Measurements from ENCODE around the gene KLF6. TPM values are rescaled to one million over a fixed set of nuclear protein-coding genes. Genes with fewer than 3 reads are reported as not detected.

The KLF6 gene
- total and polyA plus RNA-seq, 9 of the 15 experiments (the other 6 are each of a cell fraction or from before 2014, with no cell fraction given): 3.2 to 23.9 (median 8.0) TPM

DNA sequence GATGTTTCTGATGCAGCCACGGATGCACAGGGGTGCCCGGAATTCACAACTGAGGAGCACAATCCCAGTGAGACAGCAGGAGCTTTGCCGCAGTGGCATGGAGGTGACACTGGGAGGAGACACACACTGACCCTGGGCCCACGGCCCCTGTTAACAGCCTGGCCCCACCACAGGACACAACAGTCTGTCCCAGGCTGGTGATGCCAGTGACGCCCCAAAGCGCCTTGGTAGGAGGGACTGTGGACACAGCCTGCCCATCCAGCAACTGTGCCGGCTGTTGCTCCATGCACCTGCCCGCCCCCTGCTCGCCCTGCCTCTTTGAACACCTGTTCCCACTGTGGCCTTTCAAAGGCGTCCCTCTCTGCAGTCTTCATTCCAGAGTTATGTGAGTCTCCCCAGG lies 49.8 kb downstream of the KLF6 start (continued):
- TF ChIP-seq, protein P1, sequence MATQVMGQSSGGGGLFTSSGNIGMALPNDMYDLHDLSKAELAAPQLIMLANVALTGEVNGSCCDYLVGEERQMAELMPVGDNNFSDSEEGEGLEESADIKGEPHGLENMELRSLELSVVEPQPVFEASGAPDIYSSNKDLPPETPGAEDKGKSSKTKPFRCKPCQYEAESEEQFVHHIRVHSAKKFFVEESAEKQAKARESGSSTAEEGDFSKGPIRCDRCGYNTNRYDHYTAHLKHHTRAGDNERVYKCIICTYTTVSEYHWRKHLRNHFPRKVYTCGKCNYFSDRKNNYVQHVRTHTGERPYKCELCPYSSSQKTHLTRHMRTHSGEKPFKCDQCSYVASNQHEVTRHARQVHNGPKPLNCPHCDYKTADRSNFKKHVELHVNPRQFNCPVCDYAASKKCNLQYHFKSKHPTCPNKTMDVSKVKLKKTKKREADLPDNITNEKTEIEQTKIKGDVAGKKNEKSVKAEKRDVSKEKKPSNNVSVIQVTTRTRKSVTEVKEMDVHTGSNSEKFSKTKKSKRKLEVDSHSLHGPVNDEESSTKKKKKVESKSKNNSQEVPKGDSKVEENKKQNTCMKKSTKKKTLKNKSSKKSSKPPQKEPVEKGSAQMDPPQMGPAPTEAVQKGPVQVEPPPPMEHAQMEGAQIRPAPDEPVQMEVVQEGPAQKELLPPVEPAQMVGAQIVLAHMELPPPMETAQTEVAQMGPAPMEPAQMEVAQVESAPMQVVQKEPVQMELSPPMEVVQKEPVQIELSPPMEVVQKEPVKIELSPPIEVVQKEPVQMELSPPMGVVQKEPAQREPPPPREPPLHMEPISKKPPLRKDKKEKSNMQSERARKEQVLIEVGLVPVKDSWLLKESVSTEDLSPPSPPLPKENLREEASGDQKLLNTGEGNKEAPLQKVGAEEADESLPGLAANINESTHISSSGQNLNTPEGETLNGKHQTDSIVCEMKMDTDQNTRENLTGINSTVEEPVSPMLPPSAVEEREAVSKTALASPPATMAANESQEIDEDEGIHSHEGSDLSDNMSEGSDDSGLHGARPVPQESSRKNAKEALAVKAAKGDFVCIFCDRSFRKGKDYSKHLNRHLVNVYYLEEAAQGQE (IDR thresholded peaks at IDR 0.05; ENCODE audit: borderline replicate concordance): peak; percentile 58; the same call in 1 of the 2 replicates
- TF ChIP-seq, protein P1 (CRISPR knock-in tag; IDR thresholded peaks at IDR 0.05; ENCODE audit: low read depth): no peak
- TF ChIP-seq, protein P2, sequence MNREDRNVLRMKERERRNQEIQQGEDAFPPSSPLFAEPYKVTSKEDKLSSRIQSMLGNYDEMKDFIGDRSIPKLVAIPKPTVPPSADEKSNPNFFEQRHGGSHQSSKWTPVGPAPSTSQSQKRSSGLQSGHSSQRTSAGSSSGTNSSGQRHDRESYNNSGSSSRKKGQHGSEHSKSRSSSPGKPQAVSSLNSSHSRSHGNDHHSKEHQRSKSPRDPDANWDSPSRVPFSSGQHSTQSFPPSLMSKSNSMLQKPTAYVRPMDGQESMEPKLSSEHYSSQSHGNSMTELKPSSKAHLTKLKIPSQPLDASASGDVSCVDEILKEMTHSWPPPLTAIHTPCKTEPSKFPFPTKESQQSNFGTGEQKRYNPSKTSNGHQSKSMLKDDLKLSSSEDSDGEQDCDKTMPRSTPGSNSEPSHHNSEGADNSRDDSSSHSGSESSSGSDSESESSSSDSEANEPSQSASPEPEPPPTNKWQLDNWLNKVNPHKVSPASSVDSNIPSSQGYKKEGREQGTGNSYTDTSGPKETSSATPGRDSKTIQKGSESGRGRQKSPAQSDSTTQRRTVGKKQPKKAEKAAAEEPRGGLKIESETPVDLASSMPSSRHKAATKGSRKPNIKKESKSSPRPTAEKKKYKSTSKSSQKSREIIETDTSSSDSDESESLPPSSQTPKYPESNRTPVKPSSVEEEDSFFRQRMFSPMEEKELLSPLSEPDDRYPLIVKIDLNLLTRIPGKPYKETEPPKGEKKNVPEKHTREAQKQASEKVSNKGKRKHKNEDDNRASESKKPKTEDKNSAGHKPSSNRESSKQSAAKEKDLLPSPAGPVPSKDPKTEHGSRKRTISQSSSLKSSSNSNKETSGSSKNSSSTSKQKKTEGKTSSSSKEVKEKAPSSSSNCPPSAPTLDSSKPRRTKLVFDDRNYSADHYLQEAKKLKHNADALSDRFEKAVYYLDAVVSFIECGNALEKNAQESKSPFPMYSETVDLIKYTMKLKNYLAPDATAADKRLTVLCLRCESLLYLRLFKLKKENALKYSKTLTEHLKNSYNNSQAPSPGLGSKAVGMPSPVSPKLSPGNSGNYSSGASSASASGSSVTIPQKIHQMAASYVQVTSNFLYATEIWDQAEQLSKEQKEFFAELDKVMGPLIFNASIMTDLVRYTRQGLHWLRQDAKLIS (CRISPR knock-in tag; IDR thresholded peaks at IDR 0.05): no peak

Data from K562 (cell line).